A673 (cell line): ENCODE measurements around the gene PRORP. TPM values are rescaled to one million over a fixed set of nuclear protein-coding genes. Genes with fewer than 3 reads are reported as not detected.

Source experiments
- BruUV-seq: library from RNA; stranded (reverse); fragments of 400-500 nt; replicated peaks from 2 replicates; lab custom pipeline; 2021; lab: Mats Ljungman, UMichigan
- CTCF ChIA-PET: fragments of 300-600 bp; sonication (Branson Sonifier 250); formaldehyde crosslinking; loops from one replicate; lab custom pipeline; 2022; ENCODE audit warnings: antibody characterized with exemption; lab: Charles Lee
- POLR2A ChIA-PET: fragments of 300-600 bp; sonication (Branson Sonifier 250); formaldehyde crosslinking; loops from one replicate; lab custom pipeline; 2022; ENCODE audit warnings: antibody characterized with exemption; ENCODE audit not compliant: low non-redundant PET; lab: Charles Lee
- DNase-seq: peaks from one replicate; pipeline ENCODE4 v3.0.0-alpha.2; 2015; ENCODE audit warnings: low spot score
- H3K27ac ChIP-seq: fragments of 200-600 bp; sonication (generic); 2 replicates; pipeline ENCODE4 v1.5.1; 2016; ENCODE audit warnings: mixed run types, low read depth, mild to moderate bottlenecking, mixed read lengths, antibody characterized with exemption, low read length; ENCODE audit not compliant: poor library complexity, severe bottlenecking
- H3K27me3 ChIP-seq: fragments of 200-600 bp; sonication (generic); replicated peaks from 2 replicates; pipeline ENCODE4 v1.6.1; 2017; ENCODE audit warnings: mixed run types, low read depth, mild to moderate bottlenecking, mixed read lengths, antibody characterized with exemption, low read length; ENCODE audit not compliant: insufficient read depth, poor library complexity
- H3K36me3 ChIP-seq: fragments of 200-600 bp; sonication (generic); 2 replicates; pipeline ENCODE4 v1.6.1; 2016; ENCODE audit warnings: mixed run types, mild to moderate bottlenecking, mixed read lengths, antibody characterized with exemption, low read length; ENCODE audit not compliant: insufficient read depth, poor library complexity, severe bottlenecking
- H3K4me1 ChIP-seq: fragments of 200-600 bp; sonication (generic); 2 replicates; pipeline ENCODE4 v1.6.1; 2017; ENCODE audit warnings: mixed run types, mild to moderate bottlenecking, mixed read lengths, antibody characterized with exemption, low read length; ENCODE audit not compliant: insufficient read depth, poor library complexity, severe bottlenecking
- H3K4me3 ChIP-seq: fragments of 200-600 bp; sonication (generic); 2 replicates; pipeline ENCODE4 v1.5.1; 2016; ENCODE audit warnings: low read depth, mixed run types, mild to moderate bottlenecking, mixed read lengths, low read length; ENCODE audit not compliant: poor library complexity, severe bottlenecking
- H3K9me3 ChIP-seq: fragments of 200-600 bp; sonication (generic); 2 replicates; pipeline ENCODE4 v1.6.1; 2016; ENCODE audit warnings: mixed run types, low read depth, mild to moderate bottlenecking, mixed read lengths, antibody characterized with exemption, low read length; ENCODE audit not compliant: poor library complexity, severe bottlenecking
- CTCF ChIP-seq: fragments of 300-800, 200-600 bp; sonication (generic); conservative IDR thresholded peaks from 2 replicates; pipeline ENCODE4 v1.5.1; 2017; ENCODE audit warnings: low read depth, mild to moderate bottlenecking, antibody characterized with exemption, low read length, moderate library complexity, mixed read lengths
- EZH2 ChIP-seq: fragments of 200-600 bp; sonication (generic); IDR thresholded peaks from 2 replicates; pipeline ENCODE4 v1.6.1; 2017; ENCODE audit warnings: borderline replicate concordance, low read depth, mild to moderate bottlenecking, mixed read lengths, antibody characterized with exemption, low read length; ENCODE audit not compliant: poor library complexity, severe bottlenecking
- intact Hi-C: fragments of 100-400 bp; cut with micrococcal nuclease; formaldehyde crosslinking; loops from one replicate; pipeline ENCODE4 v1.10.0; 2022; ENCODE audit not compliant: unreplicated experiment
- total RNA-seq: library from RNA; stranded (reverse); gene quantifications from 2 replicates; pipeline ENCODE4 v1.2.3, GENCODE V29; 2021

The PRORP gene
- total RNA-seq, 1 experiment from 2014 or later = 46.5 TPM

GRCh38 chr14:35161231-35161630 lies 38.9 kb downstream of the PRORP start:
- ChIA-PET POLR2A (no interaction called here), CTCF (no interaction called here)
- DNase-seq = no peak
- Histone ChIP-seq H3K4me1 (peaks cover 47% of the 10 kb centered on the region), H3K27me3 (no peaks in the 10 kb centered on the region), H3K27ac (peak overlapping the region; percentile 57), H3K9me3 (no peaks in the 10 kb centered on the region), H3K36me3 (no peaks in the 10 kb centered on the region), H3K4me3 (no peak overlapping the region)
- BruUV-seq = no TSS peak
- intact Hi-C loops = no loop called here
- TF ChIP-seq CTCF = no peak
- TF ChIP-seq EZH2 = no peak

GRCh38 chr14:35163384-35163783 lies 41.0 kb downstream of the PRORP start:
- DNase-seq = no peak
- Histone ChIP-seq H3K4me3 (no peak overlapping the region), H3K36me3 (peaks cover 1% of the 10 kb centered on the region), H3K27ac (no peak overlapping the region), H3K27me3 (no peaks in the 10 kb centered on the region), H3K4me1 (peaks cover 46% of the 10 kb centered on the region), H3K9me3 (no peaks in the 10 kb centered on the region)
- ChIA-PET POLR2A (no interaction called here), CTCF (no interaction called here)
- TF ChIP-seq EZH2 (no peak), CTCF (no peak)
- no TSS peak for BruUV-seq
- intact Hi-C loops = no loop called here

- no peak for DNase-seq
- BruUV-seq = no TSS peak
- TF ChIP-seq EZH2 (no peak), CTCF (no peak)
- peaks cover 8% of the 10 kb centered on the region for H3K9me3 ChIP-seq
- H3K27ac ChIP-seq = no peak overlapping the region
- ChIA-PET CTCF (no interaction called here), POLR2A (no interaction called here)
- no peaks in the 10 kb centered on the region for H3K27me3 ChIP-seq
- peaks cover 4% of the 10 kb centered on the region for H3K36me3 ChIP-seq
- H3K4me3 ChIP-seq = no peak overlapping the region
- peaks cover 31% of the 10 kb centered on the region for H3K4me1 ChIP-seq
- intact Hi-C loops = no loop called here
Measured at GRCh38 chr14:35164849-35165248, 42.5 kb downstream of the PRORP start.
